Activated CD4-positive, alpha-beta T cell treated with anti-CD3 and anti-CD28 coated beads for 24 hours (primary cell): ENCODE measurements around the gene KIR2DL4.
"Not testable (repeated sequence)": the region's sequence is repeated elsewhere in the genome, so short reads cannot be mapped to it uniquely, and the experiment has no call there.

Experiments used
- DNase-seq, 2 donors: peaks; one replicate each; pipeline ENCODE4 v3.0.0-alpha.2; 2020; ENCODE audit warnings: low read depth in 2 of 2

KIR2DL4 gene

GRCh38 chr19:54804571-54804970 is 1.2 kb downstream of the KIR2DL4 start:
- DNase-seq, result no peak

- no peak for DNase-seq
These were observed 2.5 kb downstream of the KIR2DL4 start for GRCh38 chr19:54805665-54806515.

GRCh38 chr19:54806516-54806838 is 3.1 kb downstream of the KIR2DL4 start:
- no peak for DNase-seq

- DNase-seq, result not testable (repeated sequence)
These were observed 11.2 kb downstream of the KIR2DL4 start for GRCh38 chr19:54814571-54814970.

- DNase-seq, result not testable (repeated sequence)
These were observed 12.8 kb downstream of the KIR2DL4 start, which contains the start of gene KIR3DL1 for GRCh38 chr19:54816251-54816650. TSS of gene KIR3DL1 (plus strand) at chr19:54816468.

- DNase-seq, result no peak
These were observed 14.5 kb downstream of the KIR2DL4 start for GRCh38 chr19:54817670-54818536.

GRCh38 chr19:54824416-54824815 is 21.0 kb downstream of the KIR2DL4 start:
- DNase-seq, result not testable (repeated sequence)

GRCh38 chr19:54825326-54825725 is 21.9 kb downstream of the KIR2DL4 start:
- not testable (repeated sequence) for DNase-seq

GRCh38 chr19:54828064-54828463 is 24.7 kb downstream of the KIR2DL4 start:
- DNase-seq, result not testable (repeated sequence)

GRCh38 chr19:54832496-54832895 is 29.1 kb downstream of the KIR2DL4 start, which contains the start of gene KIR2DS4:
TSS of gene KIR2DS4 (plus strand) at chr19:54832676.
- DNase-seq, result not testable (repeated sequence)

GRCh38 chr19:54835126-54835525 is 31.7 kb downstream of the KIR2DL4 start:
- DNase-seq, result not testable (repeated sequence)

- not testable (repeated sequence) for DNase-seq
These were observed 34.1 kb downstream of the KIR2DL4 start for GRCh38 chr19:54837522-54837921.

GRCh38 chr19:54843171-54843570 is 39.8 kb downstream of the KIR2DL4 start:
- not testable (repeated sequence) for DNase-seq

GRCh38 chr19:54850061-54850640 is 46.7 kb downstream of the KIR2DL4 start, which contains the start of gene KIR3DL2:
TSS of gene KIR3DL2 (plus strand) at chr19:54850443. CDS start at chr19:54850476, 33 bp downstream.
- not testable (repeated sequence) for DNase-seq

- DNase-seq, result no peak
These were observed 47.5 kb downstream of the KIR2DL4 start for GRCh38 chr19:54850930-54851329.

- no peak for DNase-seq
These were observed 47.9 kb downstream of the KIR2DL4 start for GRCh38 chr19:54851353-54851752.

GRCh38 chr19:54855241-54855640 is 51.8 kb downstream of the KIR2DL4 start:
- DNase-seq, result not testable (repeated sequence)

- not testable (repeated sequence) for DNase-seq
These were observed 55.1 kb downstream of the KIR2DL4 start for GRCh38 chr19:54858476-54858875.

- not testable (repeated sequence) for DNase-seq
These were observed 56.0 kb downstream of the KIR2DL4 start for GRCh38 chr19:54859421-54859820.

GRCh38 chr19:54863459-54863858 is 60.0 kb downstream of the KIR2DL4 start:
- DNase-seq, result not testable (repeated sequence)
